HG03060 (cell line): Measurements from ENCODE around the gene ARTN.
A peak's percentile ranks its signal among the peaks of the same experiment; 100 is the strongest.

Source experiments
- ATAC-seq: cut with Tn5 transposase; IDR thresholded peaks from one replicate; pipeline ENCODE4 v1.9.1; 2021; ENCODE audit warnings: low read depth, moderate number of reproducible peaks; ENCODE audit not compliant: unreplicated experiment

Gene ARTN

GRCh38 chr1:43946236-43947060 lies 12.8 kb downstream of the ARTN start, which contains the start of gene IPO13:
Gene IPO13 (plus strand): TSS chr1:43946950. CDS start chr1:43947601, 651 bp downstream.
- peak; percentile 80 for ATAC-seq

DNA sequence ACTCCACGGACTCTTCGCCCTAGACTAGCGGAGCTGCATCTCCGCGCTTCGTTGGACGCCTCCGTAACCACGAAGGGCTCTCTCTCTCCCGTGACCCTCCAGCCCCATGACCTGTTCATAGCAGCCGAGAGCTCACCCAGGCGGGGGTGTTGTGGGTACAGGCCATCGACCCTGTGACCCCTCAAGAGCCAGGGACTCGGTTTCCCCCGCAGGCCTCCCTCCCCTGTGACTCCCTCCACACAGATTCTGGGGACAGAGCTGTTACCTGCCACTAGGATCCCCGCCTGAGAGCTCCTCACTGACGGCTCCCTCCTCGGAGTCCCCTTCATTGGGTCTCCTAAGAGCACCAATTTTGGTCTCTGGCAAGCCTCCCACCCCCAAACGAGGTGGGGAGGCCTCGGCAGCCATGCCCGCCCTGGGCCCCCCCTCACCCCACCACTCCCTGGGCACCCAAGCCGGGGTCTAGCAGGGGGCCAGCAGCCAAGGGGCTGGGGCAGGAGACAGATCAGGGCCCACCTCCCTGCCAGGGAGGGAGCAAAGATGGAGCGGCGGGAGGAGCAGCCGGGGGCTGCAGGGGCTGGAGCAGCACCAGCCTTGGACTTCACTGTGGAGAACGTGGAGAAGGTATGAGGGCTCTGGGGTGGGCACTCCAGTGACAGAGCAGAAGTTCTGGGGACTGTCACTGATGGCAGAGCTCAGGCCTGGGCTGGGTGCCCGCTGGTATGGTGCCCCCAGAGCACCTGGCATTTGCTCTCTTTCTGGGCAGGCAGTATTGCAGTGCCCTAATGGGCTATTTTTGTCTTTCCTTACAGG lies 13.7 kb downstream of the ARTN start:
- no peak for ATAC-seq

DNA sequence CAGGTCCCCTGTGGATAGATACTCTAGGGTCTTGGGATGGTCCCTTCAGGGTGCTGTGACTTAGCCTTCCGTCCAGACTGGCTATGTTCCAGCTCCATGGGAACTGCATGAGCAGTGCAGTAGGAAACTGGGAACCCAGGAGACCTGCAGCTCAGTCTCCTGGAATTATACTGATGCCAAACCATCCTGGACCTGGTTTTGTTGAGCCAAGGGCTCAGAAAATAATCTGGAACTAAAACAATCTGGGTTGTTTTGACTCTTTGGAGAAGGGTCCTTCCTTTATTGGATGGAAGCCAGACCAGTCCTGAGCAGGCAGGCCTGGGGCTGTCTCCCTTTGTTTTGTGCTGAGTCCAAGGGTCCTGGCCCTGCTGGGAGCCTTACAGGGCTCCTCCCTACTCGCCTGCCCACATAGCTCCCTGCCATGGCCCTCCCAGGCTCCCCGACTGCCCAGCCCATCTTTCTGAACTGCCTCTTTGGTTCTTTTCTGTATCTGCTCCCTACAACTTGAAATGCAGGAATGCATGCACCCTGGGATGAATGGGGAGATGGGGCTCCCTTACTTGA lies 14.4 kb downstream of the ARTN start:
- no peak for ATAC-seq

DNA sequence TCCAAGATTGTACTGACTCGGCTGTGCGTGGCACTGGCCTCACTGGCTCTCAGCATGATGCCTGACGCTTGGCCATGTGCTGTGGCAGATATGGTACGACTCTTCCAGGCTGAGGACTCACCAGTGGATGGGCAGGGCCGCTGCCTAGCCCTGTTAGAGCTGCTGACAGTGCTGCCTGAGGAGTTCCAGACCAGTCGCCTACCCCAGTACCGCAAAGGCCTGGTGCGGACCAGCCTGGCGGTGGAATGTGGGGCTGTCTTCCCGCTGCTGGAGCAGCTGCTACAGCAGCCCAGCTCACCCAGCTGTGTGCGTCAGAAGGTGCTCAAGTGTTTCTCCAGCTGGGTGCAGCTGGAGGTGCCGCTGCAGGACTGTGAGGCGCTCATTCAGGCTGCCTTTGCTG lies 16.1 kb downstream of the ARTN start:
- ATAC-seq: no peak

GRCh38 chr1:43951021-43951985 lies 17.7 kb downstream of the ARTN start:
- no peak for ATAC-seq

GRCh38 chr1:43952731-43953346 lies 19.2 kb downstream of the ARTN start:
- ATAC-seq: no peak

GRCh38 chr1:43953361-43953760 lies 19.8 kb downstream of the ARTN start:
- no peak for ATAC-seq

DNA sequence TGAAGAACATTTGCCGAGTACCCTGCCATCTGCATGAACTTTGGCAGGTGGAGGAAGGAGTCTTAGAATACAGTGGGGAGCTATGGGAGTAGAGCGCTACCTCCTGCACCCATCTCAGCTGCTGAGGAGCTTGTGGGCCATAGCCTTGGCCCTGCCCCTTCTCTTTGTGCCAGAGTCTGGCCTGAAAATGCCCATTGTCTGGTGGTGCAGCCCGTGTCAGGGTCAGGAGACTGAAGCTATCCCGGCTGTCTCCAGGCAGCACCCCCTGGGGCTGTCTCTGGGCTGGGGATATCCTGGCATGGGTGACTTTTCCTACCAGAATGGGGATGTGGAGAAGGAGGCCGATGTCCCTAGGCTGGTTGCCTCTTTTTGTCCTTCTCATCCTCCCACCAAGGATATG lies 20.4 kb downstream of the ARTN start:
- no peak for ATAC-seq

GRCh38 chr1:43956234-43956633 lies 22.6 kb downstream of the ARTN start:
- no peak for ATAC-seq

GRCh38 chr1:43957407-43958040 lies 23.9 kb downstream of the ARTN start:
- ATAC-seq: no peak

DNA sequence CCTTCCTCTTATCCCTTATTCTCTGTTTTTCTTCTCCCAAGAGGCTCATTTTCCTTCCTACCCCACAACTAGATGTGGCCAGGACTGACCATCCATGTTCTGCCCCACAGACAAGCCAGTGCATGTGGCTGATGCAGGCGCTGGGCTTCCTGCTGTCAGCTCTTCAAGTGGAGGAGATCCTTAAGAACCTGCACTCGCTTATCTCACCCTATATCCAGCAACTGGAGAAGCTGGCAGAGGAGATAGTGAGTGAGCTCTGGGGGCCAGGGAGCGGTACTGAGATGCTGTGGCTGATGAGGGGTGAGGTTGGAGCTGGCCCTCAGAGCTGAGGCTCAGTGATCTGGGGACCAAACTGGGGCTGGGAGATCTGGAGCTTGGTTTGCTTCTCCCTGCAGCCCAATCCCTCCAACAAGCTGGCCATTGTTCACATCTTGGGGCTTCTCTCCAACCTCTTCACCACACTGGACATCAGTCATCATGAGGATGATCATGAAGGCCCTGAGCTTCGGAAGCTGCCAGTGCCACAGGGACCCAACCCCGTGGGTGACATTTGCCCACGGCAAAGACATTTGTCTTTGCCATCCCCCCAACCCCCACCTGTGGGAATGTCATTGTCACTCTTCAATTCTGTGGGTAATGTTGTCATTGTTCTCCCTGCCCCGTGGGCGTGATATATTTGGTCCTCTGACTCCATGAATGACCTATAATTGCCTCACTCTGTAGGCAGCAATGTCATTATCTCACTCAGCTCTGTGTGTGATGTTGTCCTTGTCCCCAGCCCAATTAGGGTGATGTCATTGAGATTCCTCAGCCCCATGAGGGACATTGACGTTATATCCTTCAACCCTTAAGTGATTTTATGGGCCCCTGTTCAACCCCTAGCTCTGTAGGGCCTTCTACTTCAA lies 25.0 kb downstream of the ARTN start:
- no peak for ATAC-seq

DNA sequence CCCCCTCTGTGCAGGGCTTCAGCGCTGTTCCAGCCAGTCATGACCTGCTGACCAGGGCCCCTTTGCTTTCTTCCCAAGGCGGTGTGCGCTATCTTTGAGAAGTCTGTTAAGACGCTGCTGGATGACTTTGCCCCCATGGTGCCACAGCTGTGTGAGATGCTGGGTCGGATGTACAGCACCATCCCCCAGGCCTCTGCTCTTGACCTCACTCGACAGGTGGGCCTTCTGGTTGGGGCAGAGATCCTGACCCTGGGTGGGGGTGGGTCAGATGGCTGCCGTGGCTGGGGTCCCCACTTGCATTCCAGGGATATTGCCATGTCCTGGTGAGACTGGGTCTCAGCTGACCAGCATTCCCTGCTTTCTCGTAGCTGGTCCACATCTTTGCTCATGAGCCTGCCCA lies 27.2 kb downstream of the ARTN start:
- ATAC-seq: no peak

DNA sequence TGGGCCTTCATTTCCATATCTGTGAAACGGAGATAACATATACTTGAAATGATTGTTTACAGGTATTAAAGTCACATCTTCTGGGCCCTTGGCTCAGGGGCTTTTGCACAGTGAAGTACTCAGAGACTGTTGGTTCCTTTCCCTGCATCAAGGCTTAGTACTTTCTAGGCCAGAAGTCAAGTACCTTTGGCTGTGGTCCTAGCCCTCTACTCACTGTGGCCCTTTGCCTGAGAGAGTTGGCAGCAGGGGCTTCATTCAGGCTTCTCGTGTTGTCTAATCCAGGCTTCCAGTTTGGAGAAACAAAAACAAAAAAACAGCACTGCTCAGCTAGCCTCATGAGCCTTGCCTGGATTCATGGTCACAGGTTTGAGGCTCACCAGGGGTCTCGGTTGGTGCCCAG lies 28.1 kb downstream of the ARTN start:
- no peak for ATAC-seq

DNA sequence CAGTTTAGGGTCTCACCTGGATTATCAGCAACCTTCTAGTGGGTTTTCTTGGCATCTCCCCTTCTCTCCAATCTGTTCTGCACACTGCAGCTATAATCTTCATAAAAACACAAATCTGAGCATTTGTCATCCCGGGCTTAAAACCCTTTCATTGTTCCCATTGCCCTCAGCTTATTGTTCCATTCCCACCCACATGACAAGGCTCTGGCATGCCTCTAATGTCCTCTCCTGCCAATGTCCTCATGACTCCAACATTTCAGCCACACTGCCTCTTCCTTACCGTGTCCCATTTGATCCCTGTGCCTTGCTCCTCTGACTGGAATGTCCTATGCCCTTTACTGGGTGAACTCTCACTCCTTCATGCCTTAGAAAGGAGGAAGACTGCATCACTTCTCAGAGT lies 28.7 kb downstream of the ARTN start:
- no peak for ATAC-seq

GRCh38 chr1:43963006-43963405 lies 29.4 kb downstream of the ARTN start:
- ATAC-seq: no peak

DNA sequence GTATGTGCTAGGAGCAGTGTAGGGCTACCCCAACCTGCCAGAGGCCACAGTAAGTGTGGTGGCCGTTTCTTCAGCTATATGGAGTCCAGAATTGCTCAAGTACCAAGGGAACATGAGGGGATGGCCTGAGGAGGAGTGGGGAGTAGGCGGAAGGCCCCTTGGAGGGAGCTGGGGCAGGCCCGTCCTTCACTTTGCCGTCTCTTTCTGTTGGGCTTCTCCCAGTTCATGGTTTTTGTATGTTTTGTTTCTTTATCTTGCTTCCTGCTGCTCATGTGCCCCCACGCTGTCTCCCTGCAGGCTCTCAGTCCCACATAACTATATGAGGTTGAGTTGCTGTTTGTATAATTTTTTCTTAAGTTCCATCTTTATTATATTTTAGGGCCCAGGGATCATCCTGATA lies 30.3 kb downstream of the ARTN start:
- no peak for ATAC-seq

DNA sequence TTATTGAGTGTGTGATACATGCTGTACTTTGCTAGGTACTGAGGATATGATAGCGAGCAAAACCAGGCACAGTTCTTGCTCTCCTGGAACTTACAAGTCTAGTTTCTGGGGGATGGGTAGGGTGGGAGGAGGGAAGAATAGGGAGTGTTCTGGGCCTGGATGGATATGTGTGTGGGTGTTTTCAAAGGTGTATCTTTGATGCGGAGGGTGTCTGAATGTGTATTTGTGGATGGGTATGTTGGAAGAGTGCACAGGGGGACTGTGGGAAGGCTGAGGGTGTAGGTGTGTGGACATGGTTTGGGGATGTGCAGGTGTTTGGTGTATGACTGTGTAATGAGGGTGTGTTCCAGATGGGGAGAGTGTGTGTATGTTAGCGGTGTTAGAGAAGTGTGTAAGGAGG lies 31.7 kb downstream of the ARTN start:
- no peak for ATAC-seq

- ATAC-seq: no peak
These were observed 34.8 kb downstream of the ARTN start for GRCh38 chr1:43968348-43968948.
